Right forelimb (tissue), 1 donor: ENCODE data around the gene C11orf58.

Source experiments
- DNase-seq: peaks from one replicate; pipeline ENCODE4 v3.0.0-alpha.2; 2018

The C11orf58 gene

GRCh38 chr11:16786131-16786530 is 47.7 kb downstream of the C11orf58 start:
- DNase-seq = no peak

GRCh38 chr11:16787035-16787742 is 48.7 kb downstream of the C11orf58 start:
- no peak for DNase-seq

GRCh38 chr11:16788141-16789062 is 50.0 kb downstream of the C11orf58 start:
- DNase-seq = peak; percentile 79

GRCh38 chr11:16789063-16789420 is 50.6 kb downstream of the C11orf58 start:
- DNase-seq = no peak

GRCh38 chr11:16789560-16790485 is 51.4 kb downstream of the C11orf58 start:
- no peak for DNase-seq

- DNase-seq = no peak
Observed at GRCh38 chr11:16790486-16791190, 52.2 kb downstream of the C11orf58 start.

GRCh38 chr11:16791191-16791961 is 52.9 kb downstream of the C11orf58 start:
- DNase-seq = no peak

GRCh38 chr11:16792426-16792825 is 54.0 kb downstream of the C11orf58 start:
- no peak for DNase-seq

GRCh38 chr11:16793009-16793408 is 54.6 kb downstream of the C11orf58 start:
- no peak for DNase-seq

GRCh38 chr11:16793511-16793910 is 55.1 kb downstream of the C11orf58 start:
- DNase-seq = no peak

GRCh38 chr11:16794047-16794818 is 55.8 kb downstream of the C11orf58 start:
- DNase-seq = no peak

GRCh38 chr11:16795146-16795545 is 56.7 kb downstream of the C11orf58 start:
- no peak for DNase-seq

- DNase-seq = no peak
Observed at GRCh38 chr11:16796311-16796710, 57.9 kb downstream of the C11orf58 start.

- DNase-seq = no peak
Observed at GRCh38 chr11:16797776-16798175, 59.3 kb downstream of the C11orf58 start.

- DNase-seq = no peak
Observed at GRCh38 chr11:16799221-16799620, 60.8 kb downstream of the C11orf58 start.

GRCh38 chr11:16799890-16800289 is 61.4 kb downstream of the C11orf58 start:
- DNase-seq = no peak

- no peak for DNase-seq
Observed at GRCh38 chr11:16800382-16800781, 61.9 kb downstream of the C11orf58 start.

- DNase-seq = no peak
Observed at GRCh38 chr11:16801288-16801980, 63.0 kb downstream of the C11orf58 start.

GRCh38 chr11:16804104-16804947 is 65.9 kb downstream of the C11orf58 start:
- DNase-seq = no peak
